Measurements from ENCODE around the gene RECK.

DNA sequence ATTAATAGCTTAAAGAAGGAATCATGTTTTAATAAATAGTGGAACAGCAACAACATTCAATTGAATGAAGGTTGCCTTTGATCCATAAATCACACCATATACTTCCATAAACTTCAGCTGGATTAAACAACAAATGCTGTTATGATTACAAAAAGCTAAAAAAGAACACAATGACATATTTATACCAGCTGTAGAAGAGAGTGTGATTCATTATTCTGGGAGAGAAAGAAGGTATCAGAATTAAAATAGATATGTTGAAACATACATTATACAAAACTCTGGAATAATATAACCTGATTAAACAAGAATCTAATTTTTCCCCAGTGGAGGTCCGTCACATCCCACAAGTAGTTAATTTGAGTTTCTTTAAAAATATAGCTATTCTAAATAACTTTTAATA, 7.5 kb upstream of the RECK start:
- TF ChIP-seq CTCF (conservative IDR thresholded peaks at IDR 0.05) (no peak), EZH2 (IDR thresholded peaks at IDR 0.05; ENCODE audit: low read depth) (no peak)

Data from PC-9 (cell line).